ENCODE measurements around the gene ATP2B2. TPM values are rescaled to one million over a fixed set of nuclear protein-coding genes. Genes with fewer than 3 reads are reported as not detected.

ATP2B2 gene
- total and polyA plus RNA-seq, 2 experiments from 2014 or later: 0.42 to 0.63 TPM

DNA sequence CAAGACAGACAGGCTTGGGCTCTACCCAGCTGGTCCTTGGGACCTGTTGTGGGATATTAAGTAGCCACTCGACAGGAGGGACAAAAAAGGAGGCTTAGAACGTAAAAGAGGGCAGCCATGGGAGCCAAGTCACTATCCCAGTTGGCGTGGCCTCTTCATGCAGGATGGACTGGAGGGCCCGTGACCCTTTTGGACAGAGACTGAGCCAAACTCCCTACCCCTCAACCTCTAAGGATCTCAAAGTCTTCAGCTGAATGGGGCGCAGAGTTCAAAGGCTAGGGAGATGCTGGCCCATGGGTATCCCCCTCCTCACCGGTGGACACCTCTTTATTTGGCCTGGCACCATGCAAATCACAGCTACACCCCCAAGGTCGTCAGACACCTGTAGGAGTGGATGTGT lies 126.6 kb downstream of the ATP2B2 start:
- Mint-ChIP-seq H3K36me3 (ENCODE audit: low read depth) (no peaks in the 10 kb centered on the region), H3K27me3 (ENCODE audit: insufficient read depth, low read depth, poor library complexity) (peaks cover 8% of the 10 kb centered on the region), H3K4me1 (peaks cover 20% of the 10 kb centered on the region), H3K27ac (no peak overlapping the region), H3K4me3 (no peak overlapping the region), H3K9me3 (no peaks in the 10 kb centered on the region)
- H2AFZ ChIP-seq: no peak overlapping the region
- no peak for TF ChIP-seq NANOG (IDR thresholded peaks at IDR 0.05; ENCODE audit: borderline replicate concordance)
- H3K4me1 ChIP-seq (ENCODE audit: insufficient read depth): no peaks in the 10 kb centered on the region
- no peaks in the 10 kb centered on the region for H4K20me1 ChIP-seq (replicated peaks; ENCODE audit: insufficient read depth)
- H3K9me2 ChIP-seq (ENCODE audit: insufficient read depth): no peaks in the 10 kb centered on the region
- H3K27me3 ChIP-seq (ENCODE audit: insufficient read depth): no peaks in the 10 kb centered on the region
- no peaks in the 10 kb centered on the region for H3K36me3 ChIP-seq (ENCODE audit: insufficient read depth)
- no peak for DNase-seq (ENCODE audit: low spot score)
- no peak overlapping the region for H3K4me2 ChIP-seq
- no peak for ATAC-seq
- no peaks in the 10 kb centered on the region for H3F3A ChIP-seq (replicated peaks; ENCODE audit: low read depth)
- H3K27ac ChIP-seq (ENCODE audit: low read depth): no peak overlapping the region
- no peaks in the 10 kb centered on the region for H3K79me2 ChIP-seq (replicated peaks; ENCODE audit: insufficient read depth)
- H3K4me3 ChIP-seq: no peak overlapping the region

- no peak overlapping the region for H3K4me3 Mint-ChIP-seq
- Histone ChIP-seq H3K27me3 (ENCODE audit: insufficient read depth) (no peaks in the 10 kb centered on the region), H2AFZ (no peak overlapping the region), H3K4me2 (no peak overlapping the region), H3K27ac (ENCODE audit: low read depth) (no peak overlapping the region), H3K4me3 (no peak overlapping the region), H3K4me1 (ENCODE audit: insufficient read depth) (no peaks in the 10 kb centered on the region), H3K79me2 (replicated peaks; ENCODE audit: insufficient read depth) (no peaks in the 10 kb centered on the region), H3F3A (replicated peaks; ENCODE audit: low read depth) (no peaks in the 10 kb centered on the region), H3K36me3 (ENCODE audit: insufficient read depth) (no peaks in the 10 kb centered on the region), H4K20me1 (replicated peaks; ENCODE audit: insufficient read depth) (no peaks in the 10 kb centered on the region), H3K9me2 (ENCODE audit: insufficient read depth) (no peaks in the 10 kb centered on the region)
- DNase-seq (ENCODE audit: low spot score): no peak
- peaks cover 21% of the 10 kb centered on the region for H3K4me1 Mint-ChIP-seq
- H3K27ac Mint-ChIP-seq: no peak overlapping the region
- H3K27me3 Mint-ChIP-seq (ENCODE audit: insufficient read depth, low read depth, poor library complexity): peaks cover 8% of the 10 kb centered on the region
- no peaks in the 10 kb centered on the region for H3K9me3 Mint-ChIP-seq
- no peak for ATAC-seq
- H3K36me3 Mint-ChIP-seq (ENCODE audit: low read depth): no peaks in the 10 kb centered on the region
- TF ChIP-seq CREB1 (CRISPR knock-in tag; IDR thresholded peaks at IDR 0.05; ENCODE audit: low read depth): no peak
- no peak for TF ChIP-seq ZNF462 (CRISPR knock-in tag; IDR thresholded peaks at IDR 0.05)
- no peak for TF ChIP-seq REST (IDR thresholded peaks at IDR 0.05; ENCODE audit: unreplicated experiment)
Observed at GRCh38 chr3:10378246-10378645, 127.1 kb downstream of the ATP2B2 start.

Measured in GM23338 (cell line).